HG03432 (cell line): ENCODE results near the gene DZIP1.

Source experiments
- ATAC-seq: cut with Tn5 transposase; IDR thresholded peaks from one replicate; pipeline ENCODE4 v1.9.1; 2021; ENCODE audit warnings: mild to moderate bottlenecking, moderate library complexity; ENCODE audit not compliant: unreplicated experiment

DZIP1 gene

DNA sequence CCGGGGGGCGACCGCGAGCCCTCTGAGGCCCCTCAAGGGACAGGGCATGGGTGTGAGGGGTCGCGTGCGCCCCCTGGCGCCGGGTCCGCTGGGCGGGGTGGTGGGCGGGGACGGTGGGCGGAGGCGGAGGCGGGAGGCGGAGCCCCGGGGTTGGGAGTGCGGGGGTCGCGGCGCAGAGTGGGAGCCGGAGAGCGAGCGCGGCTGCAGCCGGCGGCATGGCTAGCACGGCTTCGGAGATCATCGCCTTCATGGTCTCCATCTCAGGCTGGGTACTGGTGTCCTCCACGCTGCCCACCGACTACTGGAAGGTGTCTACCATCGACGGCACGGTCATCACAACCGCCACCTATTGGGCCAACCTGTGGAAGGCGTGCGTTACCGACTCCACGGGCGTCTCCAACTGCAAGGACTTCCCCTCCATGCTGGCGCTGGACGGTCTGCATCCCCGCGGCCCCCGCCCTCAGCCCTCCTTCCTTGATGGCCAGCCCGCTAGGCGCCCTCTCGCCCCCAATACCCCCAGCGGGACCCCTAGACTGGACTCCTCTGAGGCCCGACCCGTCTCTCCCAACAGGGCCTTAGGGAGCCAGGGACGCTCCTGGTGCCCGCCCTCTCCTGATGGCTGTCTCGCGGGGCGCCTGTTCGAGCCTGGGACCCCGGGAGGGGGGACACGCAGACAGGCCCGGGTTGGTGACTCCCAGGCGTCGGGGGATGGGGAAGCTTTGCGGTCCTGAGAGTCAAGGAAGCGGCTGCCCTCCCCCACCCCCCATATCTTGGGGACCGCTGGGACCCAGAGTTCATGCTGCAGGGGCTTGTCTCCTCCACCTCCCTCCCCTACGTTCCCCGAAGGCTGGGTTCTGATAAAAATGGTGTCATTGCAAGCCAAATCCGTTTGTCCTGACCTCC lies 91.7 kb downstream of the DZIP1 start, which contains the start of gene CLDN10:
Gene CLDN10 (plus strand): TSS at position 182 of the 903 bp plus-strand sequence. CDS start 34 bp downstream, at position 216.
- ATAC-seq: peak; percentile 44

- no peak for ATAC-seq
Observed at GRCh38 chr13:95552208-95552538, 92.3 kb downstream of the DZIP1 start.

- no peak for ATAC-seq
Observed at GRCh38 chr13:95547531-95548167, 96.9 kb downstream of the DZIP1 start.

GRCh38 chr13:95546919-95547318 lies 97.6 kb downstream of the DZIP1 start:
- ATAC-seq: no peak

GRCh38 chr13:95544293-95544692 lies 100.2 kb downstream of the DZIP1 start:
- no peak for ATAC-seq

GRCh38 chr13:95541911-95542474 lies 102.5 kb downstream of the DZIP1 start:
- ATAC-seq: no peak

GRCh38 chr13:95541308-95541707 lies 103.2 kb downstream of the DZIP1 start:
- ATAC-seq: no peak

DNA sequence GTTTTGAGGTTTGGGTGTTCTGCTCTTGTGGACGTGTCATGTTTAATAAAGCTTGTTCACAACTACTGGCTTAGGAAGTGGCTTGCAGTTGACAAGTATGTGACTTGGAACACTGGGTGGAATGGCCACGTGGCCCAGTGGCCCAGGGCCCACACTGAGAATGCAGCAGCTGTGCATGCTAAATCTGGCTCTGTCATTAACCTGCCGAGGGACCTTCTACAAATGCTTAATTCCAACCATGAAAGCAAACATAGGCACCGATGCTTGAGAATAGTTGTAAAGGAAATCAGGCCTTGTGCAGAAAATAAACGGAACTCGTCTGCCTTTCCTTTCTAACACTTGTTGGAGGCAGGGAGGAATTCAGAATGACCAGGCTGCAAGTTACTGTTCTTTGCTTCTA lies 103.6 kb downstream of the DZIP1 start:
- no peak for ATAC-seq

GRCh38 chr13:95536632-95537241 lies 107.8 kb downstream of the DZIP1 start:
- no peak for ATAC-seq

- peak; percentile 73 for ATAC-seq
Observed at GRCh38 chr13:95535243-95535642, 109.3 kb downstream of the DZIP1 start.

GRCh38 chr13:95533545-95534160 lies 110.9 kb downstream of the DZIP1 start:
- ATAC-seq: no peak

DNA sequence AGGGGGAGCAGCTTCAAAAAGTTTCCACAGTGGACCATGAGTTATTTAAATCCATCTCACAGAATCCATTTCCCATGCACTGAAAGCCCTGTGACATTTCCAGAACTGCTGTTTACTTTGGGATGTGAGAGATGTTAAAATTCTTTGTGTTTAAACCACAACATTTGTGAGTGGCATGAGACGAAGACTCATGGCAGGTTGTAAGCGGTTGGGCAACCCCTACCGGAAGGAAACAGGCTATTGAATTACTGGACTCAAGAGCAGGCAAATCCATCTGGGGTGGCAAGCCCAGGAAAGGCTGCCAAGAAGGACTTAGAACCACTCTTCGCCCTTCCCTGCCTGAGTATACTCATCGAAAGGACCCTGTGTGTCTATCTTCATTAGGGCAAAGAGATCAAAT lies 114.3 kb downstream of the DZIP1 start:
- no peak for ATAC-seq
